B cell (primary cell): ENCODE results near the gene OPN4. TPM values are rescaled to one million over a fixed set of nuclear protein-coding genes. Genes with fewer than 3 reads are reported as not detected.

Experiments used
- ATAC-seq: fragments of 200-7000 bp; cut with Tn5 transposase; one replicate; pipeline ENCODE4 v1.10.0; 2021; ENCODE audit warnings: low read depth, mild to moderate bottlenecking, moderate number of reproducible peaks, moderate library complexity
- CTCF ChIA-PET: fragments of 350-600 bp; sonication (Branson Sonifier 250); formaldehyde crosslinking; loops from one replicate; lab custom pipeline; 2021; ENCODE audit warnings: antibody characterized with exemption, inconsistent platforms; lab: Charles Lee
- POLR2A ChIA-PET: fragments of 350-600 bp; sonication (Branson Sonifier 250); formaldehyde crosslinking; loops from one replicate; lab custom pipeline; 2021; ENCODE audit warnings: antibody characterized with exemption; lab: Charles Lee
- DNase-seq: peaks from one replicate; pipeline ENCODE4 v3.0.0; 2013
- H2AFZ ChIP-seq: 2 replicates; pipeline ENCODE4 v1.6.1; 2012; ENCODE audit warnings: mild to moderate bottlenecking, low read depth, low read length; ENCODE audit not compliant: insufficient read depth, poor library complexity, severe bottlenecking
- H3K27ac ChIP-seq, 2 donors: 1 replicate in 1 of 2; 2 replicates in 1 of 2; pipeline ENCODE4 v1.5.1; 2012 to 2013; ENCODE audit warnings: low read length in 2 of 2, mild to moderate bottlenecking in 2 of 2, moderate library complexity in 1 of 2
- H3K27me3 ChIP-seq, 4 experiments: fragments of 200-600 bp in 1 of 4; sonication (generic) in 1 of 4; replicated peaks in 1 of 4; 1 replicate in 2 of 4; 2 replicates in 2 of 4; pipeline versions ENCODE4 v1.6.1 to v1.7.0; 2013 to 2016; ENCODE audit warnings: low read length in 3 of 4, mild to moderate bottlenecking in 2 of 4, mixed read lengths in 1 of 4, moderate library complexity in 1 of 4; ENCODE audit not compliant: insufficient read depth in 4 of 4, control insufficient read depth in 3 of 4; ENCODE audit errors: control extremely low read depth in 1 of 4
- H3K36me3 ChIP-seq, 2 experiments: replicated peaks in 1 of 2; 1 replicate in 1 of 2; 2 replicates in 1 of 2; pipeline versions ENCODE4 v1.6.1 to v1.7.1; 2013; ENCODE audit warnings: low read length in 1 of 2; ENCODE audit not compliant: insufficient read depth in 2 of 2, control insufficient read depth in 1 of 2; ENCODE audit errors: control extremely low read depth in 1 of 2, extremely low read depth in 1 of 2
- H3K4me1 ChIP-seq, 2 donors: fragments of 200-600 bp in 1 of 2; sonication (generic) in 1 of 2; 1 replicate in 1 of 2; 2 replicates in 1 of 2; pipeline versions ENCODE4 v1.5.1 to v1.6.1; 2013 to 2017; ENCODE audit warnings: low read length in 2 of 2; ENCODE audit not compliant: control insufficient read depth in 2 of 2, insufficient read depth in 2 of 2
- H3K4me2 ChIP-seq: replicated peaks from 2 replicates; pipeline ENCODE3; 2012; ENCODE audit warnings: mild to moderate bottlenecking, low read depth, low read length; ENCODE audit not compliant: poor library complexity, severe bottlenecking
- H3K4me3 ChIP-seq, 5 experiments: fragments of 200-600 bp in 1 of 5; sonication (generic) in 1 of 5; 1 replicate in 3 of 5; 2 replicates in 2 of 5; pipeline versions ENCODE4 v1.5.1 to v1.7.0; 2011 to 2016; ENCODE audit warnings: low read length in 4 of 5, mild to moderate bottlenecking in 4 of 5, low read depth in 2 of 5, control low read depth in 1 of 5, moderate library complexity in 1 of 5; ENCODE audit not compliant: insufficient read depth in 1 of 5; ENCODE audit errors: control extremely low read depth in 1 of 5, extremely low read depth in 1 of 5
- H3K79me2 ChIP-seq: fragments of 200-600 bp; sonication (generic); one replicate; pipeline ENCODE4 v1.6.0; 2016; ENCODE audit warnings: low read length; ENCODE audit not compliant: control insufficient read depth, insufficient read depth
- H3K9ac ChIP-seq: fragments of 200-600 bp; sonication (generic); 2 replicates; pipeline ENCODE4 v1.6.1; 2017; ENCODE audit warnings: mild to moderate bottlenecking, low read length, moderate library complexity
- H3K9me3 ChIP-seq, 3 donors: one replicate each; pipeline versions ENCODE4 v1.6.1 to v1.7.1; 2013; ENCODE audit warnings: low read length in 2 of 3; ENCODE audit not compliant: control insufficient read depth in 2 of 3, insufficient read depth in 1 of 3; ENCODE audit errors: control extremely low read depth in 1 of 3
- H4K20me1 ChIP-seq: 2 replicates; pipeline ENCODE4 v1.6.0; 2012; ENCODE audit warnings: mild to moderate bottlenecking, low read length; ENCODE audit not compliant: insufficient read depth, control insufficient read depth, poor library complexity, severe bottlenecking
- H3K27ac Mint-ChIP-seq: one replicate; pipeline ENCODE4 v1.8.0; 2021; ENCODE audit warnings: mixed read lengths
- H3K27me3 Mint-ChIP-seq: one replicate; pipeline ENCODE4 v1.8.0; 2021; ENCODE audit warnings: mixed read lengths
- H3K4me1 Mint-ChIP-seq: one replicate; pipeline ENCODE4 v1.8.0; 2021; ENCODE audit warnings: mixed read lengths
- H3K4me3 Mint-ChIP-seq: one replicate; pipeline ENCODE4 v1.8.0; 2021; ENCODE audit warnings: mixed read lengths
- H3K9me3 Mint-ChIP-seq: one replicate; pipeline ENCODE4 v1.8.0; 2022; ENCODE audit warnings: mixed read lengths; ENCODE audit not compliant: insufficient read depth
- CTCF ChIP-seq: fragments of 200-600 bp; IDR thresholded peaks from one replicate; pipeline ENCODE4 v1.8.0; 2022; ENCODE audit warnings: antibody characterized with exemption, mild to moderate bottlenecking
- EZH2 ChIP-seq: IDR thresholded peaks from 2 replicates; pipeline ENCODE4 v1.6.1; 2012; ENCODE audit warnings: borderline replicate concordance, low read depth, mild to moderate bottlenecking, moderate library complexity, low read length; ENCODE audit not compliant: insufficient read depth, poor library complexity, severe bottlenecking
- WGBS: methylation state at CpG from one replicate; pipeline ENCODE4 v1.1.5; 2013; ENCODE audit warnings: missing lambda C conversion rate; ENCODE audit not compliant: insufficient coverage; 5-methylcytosine and 5-hydroxymethylcytosine counted together
- intact Hi-C: fragments of 100-400 bp; cut with micrococcal nuclease; formaldehyde crosslinking; loops from one replicate; pipeline ENCODE4 v1.10.0; 2022
- polyA plus RNA-seq: library from polyadenylated mRNA; depleted of rRNA; stranded (reverse); fragments of >200 nt; gene quantifications from 2 replicates; pipeline ENCODE4 v1.2.3, GENCODE V29; 2012
- total RNA-seq, 2 donors: library from RNA; stranded (reverse); fragments of 120-200 nt in 1 of 2; gene quantifications; 1 replicate in 1 of 2; 2 replicates in 1 of 2; pipeline versions ENCODE4 v1.2.3 to v1.2.4, GENCODE V29; 2013 to 2022

Gene OPN4
- total and polyA plus RNA-seq, 2 donors (not counting 1 experiment from before 2014, with no cell fraction given) = not detected

DNA sequence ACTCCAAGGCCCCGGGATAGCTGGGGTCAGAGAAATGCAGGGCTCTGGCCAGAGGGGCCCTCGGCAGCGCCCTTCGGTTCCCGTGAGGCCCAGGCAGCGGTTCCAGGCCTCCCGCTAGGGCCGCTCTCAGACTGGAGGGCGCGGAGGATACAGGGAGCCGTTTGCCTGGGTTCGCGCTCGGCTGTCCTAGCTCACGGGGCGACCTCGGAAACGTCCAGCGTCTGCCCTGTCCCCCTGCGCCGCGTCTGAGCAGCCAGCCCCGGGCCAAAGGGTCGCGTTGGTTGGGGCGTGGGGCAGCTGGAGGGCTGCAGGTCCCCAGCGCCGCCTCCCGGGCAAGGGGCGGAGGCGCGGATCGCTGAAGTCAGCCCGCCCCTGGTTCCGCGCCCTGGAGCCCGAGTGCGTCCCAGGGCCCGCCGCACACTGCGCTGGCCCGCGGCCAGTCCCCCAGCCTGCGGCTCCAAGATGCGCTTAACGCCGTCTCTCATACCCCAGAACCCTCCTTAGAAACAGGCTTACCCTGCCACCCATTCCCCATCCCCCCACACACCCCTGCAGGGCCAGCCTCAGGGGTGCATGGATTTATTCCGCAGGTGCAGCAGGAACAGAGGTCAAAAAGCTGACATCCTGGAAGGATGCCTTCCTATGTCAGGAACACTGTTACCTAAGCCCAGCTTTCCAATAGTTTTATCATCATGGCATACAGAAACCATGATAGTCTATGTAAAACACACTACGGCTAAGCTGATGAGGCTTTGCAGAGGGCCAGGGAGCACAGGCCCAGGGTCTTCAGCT lies 22.1 kb upstream of the OPN4 start:
- 9% methylated on average over 49 of the region's 49 CpGs for WGBS
- Mint-ChIP-seq H3K4me1 (no peaks in the 10 kb centered on the region), H3K4me3 (no peak overlapping the region), H3K9me3 (no peaks in the 10 kb centered on the region), H3K27ac (no peak overlapping the region), H3K27me3 (peaks cover 60% of the 10 kb centered on the region)
- no peaks in the 10 kb centered on the region for H4K20me1 ChIP-seq
- peak overlapping the region; percentile 28 for H2AFZ ChIP-seq
- H3K9ac ChIP-seq = no peak overlapping the region
- ChIA-PET POLR2A (no interaction called here), CTCF (no interaction called here)
- DNase-seq (no peak), ATAC-seq (no peak)
- no peak overlapping the region for H3K27ac ChIP-seq
- H3K9me3 ChIP-seq = no peaks in the 10 kb centered on the region
- H3K4me3 ChIP-seq = no peak overlapping the region
- intact Hi-C loops = no loop called here
- TF ChIP-seq EZH2 (no peak), CTCF (no peak)
- peaks cover 0 to 4% of the 10 kb centered on the region in 2 donors for H3K4me1 ChIP-seq
- no peak overlapping the region for H3K4me2 ChIP-seq
- no peaks in the 10 kb centered on the region for H3K79me2 ChIP-seq
- H3K36me3 ChIP-seq = no peaks in the 10 kb centered on the region
- peaks cover 0 to 35% (median 12%) of the 10 kb centered on the region in 4 experiments for H3K27me3 ChIP-seq

DNA sequence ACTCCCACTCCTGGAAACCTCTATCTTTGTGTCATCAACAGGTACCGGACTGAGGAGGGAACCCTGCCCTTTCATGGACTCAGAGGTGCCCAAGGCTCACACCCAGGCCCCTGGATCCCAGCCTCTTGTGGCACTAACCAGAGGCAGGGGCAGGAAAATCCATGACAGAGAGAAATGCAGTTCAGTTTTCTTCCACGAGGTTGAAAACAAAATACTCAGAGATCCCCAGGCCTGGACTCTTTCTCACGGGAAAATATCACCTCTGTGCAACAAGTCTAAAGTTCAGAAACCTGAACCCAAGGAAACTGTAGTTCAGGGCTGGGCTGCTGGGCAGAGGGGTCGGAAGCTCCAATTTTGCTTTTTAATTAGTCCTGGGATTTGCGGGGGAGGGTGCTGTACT lies 21.4 kb upstream of the OPN4 start:
- Histone ChIP-seq H3K9ac (no peak overlapping the region), H3K79me2 (no peaks in the 10 kb centered on the region), H3K9me3 (no peaks in the 10 kb centered on the region), H3K27me3 (peaks cover 0 to 35% (median 12%) of the 10 kb centered on the region in 4 experiments), H2AFZ (no peak overlapping the region), H3K27ac (no peak overlapping the region), H3K4me3 (no peak overlapping the region), H3K36me3 (no peaks in the 10 kb centered on the region), H4K20me1 (no peaks in the 10 kb centered on the region), H3K4me2 (no peak overlapping the region), H3K4me1 (peaks cover 0 to 4% of the 10 kb centered on the region in 2 donors)
- no peak for DNase-seq
- Mint-ChIP-seq H3K4me1 (no peaks in the 10 kb centered on the region), H3K27ac (no peak overlapping the region), H3K9me3 (no peaks in the 10 kb centered on the region), H3K27me3 (peaks cover 61% of the 10 kb centered on the region), H3K4me3 (no peak overlapping the region)
- CTCF ChIA-PET = no interaction called here
- POLR2A ChIA-PET = no interaction called here
- TF ChIP-seq CTCF (no peak), EZH2 (no peak)
- intact Hi-C loops = no loop called here
- ATAC-seq = no peak
- 71% methylated on average over 5 of the region's 5 CpGs for WGBS
